Stimulated activated CD4-positive, alpha-beta T cell treated with anti-CD3 and anti-CD28 coated beads, Interleukin-4, amount 100 ng/mL, for 1 hour (primary cell): ENCODE results near the gene B3GAT2.
"Not testable (repeated sequence)": the region's sequence is repeated elsewhere in the genome, so short reads cannot be mapped to it uniquely, and the experiment has no call there.

Experiments
- DNase-seq: peaks from one replicate; pipeline ENCODE4 v3.0.0-alpha.2; 2020

Gene B3GAT2, protein sequence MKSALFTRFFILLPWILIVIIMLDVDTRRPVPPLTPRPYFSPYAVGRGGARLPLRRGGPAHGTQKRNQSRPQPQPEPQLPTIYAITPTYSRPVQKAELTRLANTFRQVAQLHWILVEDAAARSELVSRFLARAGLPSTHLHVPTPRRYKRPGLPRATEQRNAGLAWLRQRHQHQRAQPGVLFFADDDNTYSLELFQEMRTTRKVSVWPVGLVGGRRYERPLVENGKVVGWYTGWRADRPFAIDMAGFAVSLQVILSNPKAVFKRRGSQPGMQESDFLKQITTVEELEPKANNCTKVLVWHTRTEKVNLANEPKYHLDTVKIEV

DNA sequence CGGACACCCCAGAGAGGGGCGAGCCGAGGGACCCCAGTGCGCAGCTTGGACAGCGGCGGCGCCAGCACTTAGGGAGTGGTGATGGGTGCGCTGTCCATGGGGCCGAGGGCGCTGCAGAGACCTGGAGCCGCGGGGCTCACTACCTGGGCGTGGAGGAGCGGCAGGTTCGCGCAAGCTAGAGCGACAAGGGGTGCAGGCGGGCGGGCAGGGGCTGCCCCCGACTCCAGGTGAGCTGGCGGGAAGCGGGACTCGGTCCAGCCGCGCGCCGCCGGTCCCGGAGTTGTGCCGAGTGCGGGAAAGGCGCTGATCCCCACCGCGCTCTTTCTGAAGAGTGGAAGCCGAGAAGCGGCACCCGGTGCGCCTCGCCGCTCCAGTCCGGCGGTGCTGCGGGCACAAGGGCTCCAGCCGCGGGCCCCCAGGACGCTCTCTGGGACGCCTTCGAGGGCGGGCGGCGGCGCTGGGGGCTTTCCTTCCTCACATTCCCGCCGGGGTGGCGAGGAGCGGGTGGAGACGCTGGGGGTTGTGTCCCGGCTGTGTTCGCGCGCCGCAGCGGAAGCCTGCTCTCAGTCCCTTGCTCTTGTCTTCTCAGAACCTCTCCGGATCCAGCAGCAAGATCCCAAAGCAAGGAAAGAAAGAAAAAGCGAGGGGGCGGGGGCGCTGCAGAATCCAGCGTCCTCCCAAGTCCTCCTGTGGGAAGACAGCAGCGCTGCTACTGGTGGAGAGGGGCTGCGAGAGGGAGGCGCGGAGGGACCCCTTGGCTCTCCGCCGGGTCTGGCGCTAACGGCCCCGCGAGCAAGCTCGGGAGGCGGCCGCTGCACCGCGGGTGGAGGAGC is at the start of gene B3GAT2:
B3GAT2 (minus strand) TSS at position 610 of the 833 bp plus-strand sequence. CDS start 631 bp downstream, outside the sequence.
- peak; percentile 12 for DNase-seq

DNA sequence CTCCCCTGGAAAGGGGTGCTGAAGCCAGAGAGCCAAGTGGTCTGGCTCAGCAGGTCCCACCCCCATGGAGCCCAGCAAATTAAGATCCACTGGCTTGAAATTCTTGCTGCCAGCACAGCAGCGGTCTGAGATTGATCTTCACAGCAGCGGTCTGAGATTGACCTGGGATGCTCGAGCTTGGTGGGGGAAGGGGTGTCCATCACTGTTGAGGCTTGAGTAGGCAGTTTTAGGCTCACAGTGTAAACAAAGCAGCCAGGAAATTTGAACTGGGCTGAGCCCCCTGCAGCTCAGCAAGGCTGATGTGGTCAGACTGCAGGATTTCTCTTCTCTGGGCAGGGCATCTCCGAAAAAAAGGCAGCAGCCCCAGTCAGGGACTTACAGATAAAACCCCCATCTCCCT is 41.3 kb upstream of the B3GAT2 start:
- no peak for DNase-seq

DNA sequence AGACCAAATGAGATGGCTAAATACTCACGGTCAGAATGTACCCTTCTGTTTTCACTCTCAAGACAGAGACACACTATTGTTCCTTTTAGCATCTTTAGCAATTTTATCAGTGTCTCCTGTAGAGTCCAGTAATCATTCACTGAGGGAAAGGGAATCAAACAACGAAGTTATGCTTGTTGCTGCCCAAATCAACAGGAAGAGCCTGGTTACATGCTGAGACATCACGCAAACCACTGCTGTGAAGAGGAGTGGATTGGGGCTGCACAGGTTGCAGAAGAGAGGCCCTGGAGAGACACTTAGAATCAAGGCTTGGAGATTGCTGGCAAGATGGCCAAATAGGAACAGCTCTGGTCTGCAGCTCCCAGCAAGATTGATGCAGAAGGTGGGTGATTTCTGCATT is 40.5 kb upstream of the B3GAT2 start:
- no peak for DNase-seq

DNA sequence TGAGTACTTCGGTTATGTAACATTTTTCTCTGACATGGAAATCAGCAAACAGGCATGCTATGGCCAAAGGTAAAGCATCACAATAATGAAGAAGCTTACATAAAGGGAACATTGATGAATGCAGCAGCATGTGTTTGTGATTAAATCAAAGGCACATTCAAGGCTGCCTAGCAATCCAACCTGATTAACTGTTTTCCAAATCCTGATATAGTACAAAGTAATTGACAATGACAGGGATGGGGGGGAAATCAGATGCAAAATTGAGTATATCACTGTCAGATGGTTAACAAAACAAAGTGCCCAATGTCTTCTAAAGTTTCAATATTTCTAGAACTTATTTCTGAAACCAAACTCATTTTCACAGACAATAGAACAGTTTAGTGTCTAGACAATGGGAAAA is 39.2 kb upstream of the B3GAT2 start:
- DNase-seq, result no peak

DNA sequence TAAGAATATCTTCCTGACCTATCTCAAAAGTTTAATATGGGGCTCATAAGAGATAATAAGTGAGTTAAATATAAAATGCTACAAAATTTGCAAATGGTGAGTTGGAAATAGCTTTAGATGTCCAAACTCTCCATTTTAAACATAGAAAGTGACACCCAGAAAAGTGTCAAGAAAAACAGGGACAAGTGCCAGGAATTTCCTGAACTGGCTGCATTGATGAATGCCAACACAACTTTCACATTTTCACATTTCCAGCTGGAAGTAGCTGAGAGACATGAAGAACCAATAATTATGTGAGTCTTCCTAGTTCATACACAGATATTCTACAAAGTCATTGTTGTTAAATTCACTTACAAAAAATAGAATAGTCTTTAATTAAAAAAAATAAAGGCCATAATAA is 38.6 kb upstream of the B3GAT2 start:
- DNase-seq, result no peak

DNA sequence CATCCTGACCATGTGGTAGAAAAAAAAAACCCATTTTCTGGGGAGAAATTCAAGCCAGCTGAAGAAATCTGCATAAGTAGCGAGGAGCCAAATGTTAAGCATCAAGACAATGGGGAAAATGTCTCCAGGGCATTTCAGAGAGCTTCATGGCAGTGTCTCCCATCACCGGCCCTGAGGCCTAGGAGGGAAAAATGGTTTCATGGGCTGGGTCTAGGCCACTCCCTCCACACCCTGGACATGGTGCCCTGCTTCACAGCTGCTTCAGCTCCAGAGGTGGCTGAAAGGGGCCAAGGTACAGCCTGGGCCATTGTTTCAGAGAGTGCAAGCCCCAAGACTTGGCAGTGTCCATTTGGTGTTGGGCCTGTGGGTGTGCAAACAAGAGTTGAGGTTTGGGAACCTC is 34.4 kb upstream of the B3GAT2 start:
- no peak for DNase-seq

DNA sequence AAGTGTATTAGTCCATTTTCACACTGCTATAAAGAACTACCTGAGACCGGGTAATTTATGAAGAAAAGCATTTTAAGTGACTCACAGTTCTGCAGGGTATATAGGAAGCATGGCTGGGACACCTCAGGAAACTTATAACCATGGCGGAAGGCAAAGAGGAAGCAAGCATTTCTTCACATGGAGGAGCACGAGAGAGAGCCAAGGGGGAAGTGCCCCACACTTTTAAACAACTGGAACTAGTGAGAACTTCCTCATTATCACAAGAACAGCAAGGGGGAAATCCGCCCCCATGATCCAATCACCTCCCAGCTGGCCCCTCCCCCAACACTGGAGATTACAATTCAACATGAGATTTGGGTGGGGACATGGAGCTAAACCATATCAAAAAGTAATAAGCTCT is 28.3 kb upstream of the B3GAT2 start:
- DNase-seq, result no peak

DNA sequence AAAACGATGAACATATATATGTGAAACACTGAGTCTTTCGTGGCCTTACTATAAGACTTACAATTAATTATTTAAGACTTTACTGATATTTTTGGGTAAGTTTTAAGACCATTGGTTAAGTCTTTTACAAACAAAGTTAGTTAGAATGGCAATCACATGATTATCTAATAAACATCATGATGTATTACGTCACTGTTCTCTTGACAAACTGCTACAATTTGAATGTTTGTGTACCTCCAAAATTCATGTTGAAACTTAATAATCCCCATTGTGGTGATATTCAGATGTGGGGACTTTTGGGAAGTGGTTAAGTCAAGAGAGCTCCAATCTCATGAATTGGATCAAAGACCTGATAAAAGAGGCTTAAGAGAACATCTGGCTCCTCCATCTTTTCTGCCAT is 25.9 kb upstream of the B3GAT2 start:
- no peak for DNase-seq

DNA sequence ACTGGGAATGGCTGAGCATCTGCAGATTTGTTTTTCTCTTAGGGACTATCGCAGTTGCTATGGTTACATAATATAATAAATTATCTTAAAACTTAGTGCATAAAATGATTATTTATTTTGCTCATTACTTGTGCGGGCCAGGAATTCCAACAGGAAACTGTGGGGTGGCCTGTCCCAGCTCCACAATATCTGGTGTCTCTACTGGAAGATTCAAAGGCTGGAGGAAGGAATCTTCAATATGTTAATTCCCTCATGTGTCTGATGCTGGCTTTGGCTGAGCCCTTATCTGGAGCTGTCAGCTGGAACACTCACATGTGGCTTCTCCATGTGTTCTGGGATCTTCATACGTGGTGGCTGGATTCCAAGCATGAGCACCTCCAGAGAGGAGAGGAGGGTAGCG is 23.9 kb upstream of the B3GAT2 start:
- no peak for DNase-seq

DNA sequence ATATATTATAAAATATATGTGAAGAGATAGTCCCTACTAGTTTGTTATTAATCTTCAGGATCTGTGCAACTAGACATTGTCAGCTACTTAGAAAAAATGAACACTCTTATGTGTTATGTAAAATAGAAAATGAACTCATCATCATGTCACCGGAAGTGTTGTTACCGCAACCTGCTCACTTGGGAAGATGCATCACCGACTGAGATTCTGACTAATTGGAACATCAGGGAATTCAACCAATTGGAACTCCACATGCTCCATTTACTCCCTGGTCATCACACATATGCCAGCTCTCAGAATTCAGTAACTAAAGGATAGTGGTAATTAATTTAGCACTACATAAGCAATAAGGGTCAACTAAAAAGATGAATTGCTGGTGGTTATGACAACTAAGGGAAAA is 16.7 kb upstream of the B3GAT2 start:
- DNase-seq, result no peak

DNA sequence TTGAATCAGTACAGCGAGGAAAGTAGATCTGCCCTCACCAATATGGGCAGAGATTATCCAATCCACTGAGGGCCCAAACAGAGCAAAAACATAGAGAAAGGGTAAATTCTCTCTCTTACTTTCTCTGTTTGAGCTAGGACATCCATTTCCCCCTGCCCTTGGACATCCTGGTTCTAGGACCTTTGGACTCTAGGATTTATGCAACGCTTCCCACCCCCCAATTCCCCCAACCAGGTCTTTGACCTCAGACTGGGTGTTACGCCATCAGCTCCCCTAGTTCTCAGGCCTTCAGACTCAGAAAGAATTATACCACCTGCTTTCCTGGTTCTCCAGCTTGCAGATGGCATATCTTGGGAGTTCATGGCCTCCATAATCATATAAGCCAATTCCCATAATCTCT is 10.2 kb upstream of the B3GAT2 start:
- DNase-seq, result no peak

DNA sequence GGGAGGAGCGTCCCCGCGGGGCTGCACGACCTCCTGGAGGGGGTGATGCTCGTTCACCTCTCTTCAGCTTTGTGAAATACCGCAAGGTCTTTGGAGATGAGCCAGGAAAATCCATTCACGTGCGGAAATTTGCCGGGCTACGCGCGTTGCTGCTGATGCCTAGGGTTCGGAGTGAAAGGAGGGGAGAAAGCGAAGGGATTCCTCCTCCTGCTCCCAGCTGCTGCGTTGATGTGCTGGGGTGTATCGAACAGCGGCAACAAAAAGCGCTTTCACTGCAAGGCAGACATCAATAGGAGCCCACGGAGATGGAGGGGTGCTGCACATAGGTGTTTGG is 391 bp upstream of the B3GAT2 start:
- DNase-seq, result no peak

DNA sequence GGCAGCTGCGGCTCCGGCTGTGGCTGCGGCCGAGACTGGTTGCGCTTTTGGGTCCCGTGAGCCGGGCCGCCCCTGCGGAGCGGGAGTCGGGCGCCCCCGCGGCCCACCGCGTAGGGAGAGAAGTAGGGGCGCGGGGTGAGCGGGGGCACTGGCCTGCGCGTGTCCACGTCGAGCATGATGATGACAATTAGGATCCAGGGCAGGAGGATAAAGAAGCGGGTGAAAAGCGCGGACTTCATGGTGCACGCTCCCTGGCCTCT is 739 bp downstream of the B3GAT2 start:
- DNase-seq, result no peak

DNA sequence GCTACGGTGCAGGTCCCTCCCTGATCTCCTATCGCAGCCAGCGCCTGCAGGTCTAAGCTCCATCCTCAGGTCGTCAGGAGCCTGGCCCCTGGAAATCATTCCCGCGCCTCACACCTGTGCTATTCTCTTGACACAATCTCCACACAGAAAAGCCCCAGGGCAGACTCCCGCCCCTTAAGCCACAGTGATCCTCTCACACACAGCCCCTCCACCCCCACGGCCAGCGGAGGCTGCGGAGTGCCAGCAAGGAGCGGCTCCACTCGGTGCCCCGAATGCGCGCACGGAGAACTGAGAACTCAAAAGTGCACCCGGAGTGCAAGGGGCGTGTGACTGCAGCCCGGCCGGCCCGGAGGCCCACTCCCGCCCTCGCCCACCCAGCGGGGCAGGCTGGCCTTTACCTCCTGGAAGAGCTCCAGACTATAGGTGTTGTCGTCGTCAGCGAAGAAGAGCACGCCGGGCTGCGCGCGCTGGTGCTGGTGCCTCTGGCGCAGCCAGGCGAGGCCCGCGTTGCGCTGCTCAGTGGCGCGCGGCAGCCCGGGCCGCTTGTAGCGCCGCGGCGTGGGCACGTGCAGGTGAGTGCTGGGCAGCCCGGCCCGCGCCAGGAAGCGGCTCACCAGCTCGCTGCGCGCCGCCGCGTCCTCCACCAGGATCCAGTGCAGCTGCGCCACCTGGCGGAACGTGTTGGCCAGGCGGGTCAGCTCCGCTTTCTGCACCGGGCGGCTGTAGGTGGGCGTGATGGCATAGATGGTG is 1.2 kb downstream of the B3GAT2 start:
- DNase-seq, result peak; percentile 90

DNA sequence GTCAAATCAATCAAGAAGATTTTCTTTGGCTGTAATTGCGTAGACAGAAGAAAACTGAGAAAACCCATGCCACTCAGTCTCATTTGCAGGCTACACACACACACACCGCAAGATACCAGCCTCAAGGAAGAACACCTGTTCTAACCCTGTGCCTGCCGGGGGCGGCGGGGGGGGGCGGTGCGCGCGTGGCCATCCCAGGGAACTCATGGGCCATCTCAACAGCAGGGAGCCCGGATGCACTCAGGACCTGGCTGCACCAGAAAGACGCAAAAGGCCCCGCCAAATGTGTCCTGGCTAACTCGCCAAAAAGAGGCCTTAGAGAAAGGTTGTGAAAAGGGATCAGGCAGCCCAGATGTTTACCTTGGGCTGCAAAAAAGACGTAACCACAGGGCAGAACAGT is 2.1 kb downstream of the B3GAT2 start:
- DNase-seq, result no peak

DNA sequence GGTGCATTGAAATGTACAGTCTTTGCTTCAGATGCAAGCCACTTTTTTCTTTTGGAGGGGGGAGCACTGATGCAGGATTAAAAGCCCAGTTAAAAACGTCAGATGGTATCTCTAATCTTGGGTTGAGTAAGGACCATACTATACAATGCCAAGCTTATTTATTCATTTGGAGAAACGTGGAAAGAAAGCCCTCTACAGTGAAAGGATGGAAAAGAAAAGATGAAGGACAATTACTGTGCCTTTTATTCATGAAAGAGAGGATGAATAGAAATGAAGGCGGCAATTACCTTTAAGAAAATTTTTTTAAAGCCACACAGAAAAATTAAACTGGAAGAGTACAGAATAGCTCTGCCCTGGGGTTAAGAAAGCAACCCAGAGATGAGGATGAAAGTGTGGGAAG is 2.7 kb downstream of the B3GAT2 start:
- DNase-seq, result no peak

DNA sequence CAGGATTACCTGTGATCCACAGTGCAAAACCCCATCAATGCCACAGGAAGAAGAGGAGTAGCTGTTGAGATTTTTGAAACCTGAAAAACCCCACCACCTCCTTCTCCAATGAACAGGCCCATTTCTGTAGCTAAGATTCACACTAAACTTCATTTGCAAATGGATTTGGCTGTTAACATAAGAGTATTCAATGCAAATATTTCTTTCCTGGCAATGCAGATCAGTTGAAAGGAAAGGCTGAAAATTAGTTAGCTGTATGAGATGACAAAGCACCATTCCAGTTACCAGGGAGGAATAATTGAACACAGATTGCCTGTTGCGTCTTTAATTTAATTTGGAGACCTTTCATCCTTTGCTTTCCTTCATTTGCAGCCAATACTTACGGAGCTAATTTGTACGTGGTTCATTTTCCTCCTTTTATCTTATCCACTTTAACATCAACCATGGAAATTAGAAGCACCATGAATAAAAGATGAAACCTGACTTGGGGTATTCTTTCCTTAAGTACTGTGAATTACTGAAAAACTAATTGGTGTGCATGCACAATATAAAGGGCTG is 4.2 kb downstream of the B3GAT2 start:
- no peak for DNase-seq

DNA sequence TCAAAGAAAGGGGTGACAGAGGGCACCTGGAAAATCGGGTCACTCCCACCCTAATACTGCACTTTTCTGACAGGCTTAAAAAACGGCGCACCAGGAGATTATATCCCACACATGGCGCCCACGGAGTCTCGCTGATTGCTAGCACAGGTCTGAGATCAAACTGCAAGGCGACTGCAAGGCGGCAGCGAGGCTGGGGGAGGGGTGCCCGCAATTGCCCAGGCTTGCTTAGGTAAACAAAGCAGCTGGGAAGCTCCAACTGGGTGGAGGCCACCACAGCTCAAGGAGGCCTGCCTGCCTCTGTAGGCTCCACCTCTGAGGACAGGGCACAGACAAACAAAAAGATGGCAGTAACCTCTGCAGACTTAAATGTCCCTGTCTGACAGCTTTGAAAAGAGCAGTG is 12.5 kb downstream of the B3GAT2 start:
- DNase-seq, result not testable (repeated sequence)

DNA sequence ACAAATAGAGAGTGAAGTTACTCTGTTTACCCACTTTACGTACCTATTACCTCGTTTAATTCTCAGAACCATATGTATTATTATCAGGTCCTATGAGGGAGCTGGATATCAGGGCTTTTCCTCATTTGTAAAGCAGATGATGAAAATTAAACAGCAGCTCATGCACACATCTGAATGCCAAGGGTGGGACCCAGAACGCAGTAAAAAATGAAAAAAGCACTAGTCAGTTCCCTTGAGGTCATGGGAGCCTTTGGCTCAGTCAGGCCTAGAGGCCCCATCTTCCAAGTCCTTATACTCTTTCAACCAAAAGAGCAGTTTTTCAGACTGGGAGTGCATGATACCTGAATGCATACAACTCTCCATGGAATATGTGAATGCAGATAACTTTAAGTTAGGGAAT is 23.0 kb downstream of the B3GAT2 start:
- no peak for DNase-seq

DNA sequence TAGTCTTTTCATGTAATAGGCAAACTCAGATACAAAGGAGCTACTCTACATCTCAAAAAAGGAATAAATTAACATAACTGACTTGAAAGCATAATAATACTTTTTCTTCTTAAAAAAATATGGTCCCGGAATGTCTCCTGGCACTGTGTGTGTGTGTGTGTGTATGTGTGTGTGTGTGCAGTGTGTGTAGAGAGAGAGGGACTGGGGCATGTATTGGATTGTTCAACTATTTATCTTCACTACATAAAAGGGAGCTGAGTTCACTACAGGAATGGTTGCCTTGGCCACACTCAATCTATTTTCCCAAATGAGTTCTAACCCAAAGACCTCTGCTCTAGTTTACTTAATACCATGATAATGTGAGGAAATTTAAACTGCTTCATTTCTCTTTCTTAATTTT is 51.1 kb downstream of the B3GAT2 start:
- DNase-seq, result no peak

DNA sequence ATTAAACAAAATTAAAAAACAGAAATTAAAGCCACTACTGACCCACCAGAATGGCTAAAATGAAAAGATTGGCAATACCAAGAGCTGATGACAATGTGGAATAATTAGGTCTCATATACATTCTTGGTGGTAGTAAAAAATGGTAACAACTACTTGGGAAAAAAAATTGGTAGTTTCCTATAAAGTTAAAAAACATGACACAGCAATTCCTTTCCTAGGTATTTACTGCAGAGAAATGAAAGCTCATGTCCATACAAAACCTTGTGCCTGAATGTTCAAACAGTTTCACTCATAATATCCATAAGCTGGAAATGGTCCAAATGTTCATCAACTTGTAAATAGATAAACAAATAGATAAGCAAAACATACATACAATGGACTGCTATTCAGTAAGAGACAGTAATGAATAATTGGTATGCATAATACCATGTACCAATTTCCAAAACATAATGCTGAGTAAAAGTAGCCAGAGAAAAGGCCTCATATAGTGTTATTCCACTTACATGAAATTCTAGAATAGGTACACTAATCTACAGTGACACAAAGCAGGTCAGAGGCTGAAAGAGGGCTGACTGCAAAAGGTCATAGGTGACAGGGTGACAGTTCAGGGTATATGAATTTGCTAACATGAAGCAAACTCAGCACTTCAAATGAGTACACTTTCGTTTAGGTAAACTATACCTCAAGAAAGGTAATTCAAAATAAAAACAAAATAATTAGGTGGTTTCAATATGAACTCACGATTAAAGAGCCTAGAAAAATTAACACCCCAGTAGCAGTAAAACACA is 53.0 kb downstream of the B3GAT2 start:
- no peak for DNase-seq

DNA sequence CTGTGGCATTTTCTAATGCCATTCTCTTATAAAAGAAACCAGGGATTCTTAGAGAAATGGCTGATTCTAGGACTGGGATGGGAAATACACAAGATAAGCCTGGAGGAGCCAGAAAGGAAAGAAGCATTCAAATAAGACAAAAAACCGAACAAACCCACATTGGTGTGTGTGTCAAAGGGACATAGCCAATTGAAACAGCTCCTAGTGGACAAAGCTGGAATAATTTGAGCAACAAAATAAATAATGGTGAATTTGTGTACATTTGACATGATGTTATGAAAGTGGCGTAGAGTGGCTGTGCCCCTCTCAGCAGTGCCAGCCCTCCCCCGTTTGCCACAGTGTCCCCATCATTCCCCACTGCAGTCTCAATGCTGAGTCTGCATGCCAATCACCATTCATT is 55.5 kb downstream of the B3GAT2 start:
- no peak for DNase-seq

DNA sequence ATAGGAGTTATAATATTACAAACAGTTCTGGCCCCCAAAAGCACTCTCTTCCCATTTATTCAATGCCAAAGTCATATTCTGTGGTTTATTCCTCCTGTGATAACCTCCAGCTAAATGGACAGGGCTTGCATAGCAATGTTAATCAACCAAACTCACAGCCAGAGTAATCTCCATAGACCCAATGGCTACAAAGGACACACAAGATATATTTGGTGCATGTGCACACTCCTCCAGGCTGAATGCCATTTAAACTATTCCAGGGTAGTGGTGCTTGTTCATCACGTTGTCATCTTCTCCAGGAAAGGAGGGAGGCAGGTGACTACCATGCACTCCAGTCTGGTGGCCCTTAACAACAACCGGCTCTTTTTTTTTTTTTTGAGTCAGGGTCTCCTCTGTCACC is 56.8 kb downstream of the B3GAT2 start:
- no peak for DNase-seq
